HG02642 (cell line): Measurements from ENCODE around the gene PIAS1.
"Not testable (repeated sequence)": the region's sequence is repeated elsewhere in the genome, so short reads cannot be mapped to it uniquely, and the experiment has no call there.

Source experiments
- ATAC-seq: cut with Tn5 transposase; IDR thresholded peaks from one replicate; pipeline ENCODE4 v1.9.1; 2021; ENCODE audit warnings: mild to moderate bottlenecking; ENCODE audit not compliant: unreplicated experiment, poor library complexity

Gene PIAS1

GRCh38 chr15:68053701-68054627, at the start of gene PIAS1:
PIAS1 (plus strand) TSS chr15:68054315; CDS start chr15:68054327, 12 bp downstream.
- ATAC-seq, result peak; percentile 88

- ATAC-seq, result not testable (repeated sequence)
Observed at GRCh38 chr15:68007642-68008041, 46.5 kb upstream of the PIAS1 start.

- ATAC-seq, result no peak
Observed at GRCh38 chr15:68010361-68011153, 43.6 kb upstream of the PIAS1 start.

GRCh38 chr15:68012911-68013310, 41.2 kb upstream of the PIAS1 start:
- ATAC-seq, result no peak

GRCh38 chr15:68014219-68014618, 39.9 kb upstream of the PIAS1 start:
- ATAC-seq, result no peak

- no peak for ATAC-seq
Observed at GRCh38 chr15:68015244-68015643, 38.9 kb upstream of the PIAS1 start.

GRCh38 chr15:68017201-68017600, 36.9 kb upstream of the PIAS1 start:
- no peak for ATAC-seq

- no peak for ATAC-seq
Observed at GRCh38 chr15:68018797-68019444, 35.2 kb upstream of the PIAS1 start.

- ATAC-seq, result no peak
Observed at GRCh38 chr15:68019814-68020525, 34.1 kb upstream of the PIAS1 start.

GRCh38 chr15:68020685-68021084, 33.4 kb upstream of the PIAS1 start:
- ATAC-seq, result no peak

GRCh38 chr15:68022061-68022460, 32.1 kb upstream of the PIAS1 start:
- ATAC-seq, result no peak

- no peak for ATAC-seq
Observed at GRCh38 chr15:68023307-68024101, 30.6 kb upstream of the PIAS1 start.

- no peak for ATAC-seq
Observed at GRCh38 chr15:68025835-68026424, 28.2 kb upstream of the PIAS1 start.

GRCh38 chr15:68027388-68027787, 26.7 kb upstream of the PIAS1 start:
- no peak for ATAC-seq

- no peak for ATAC-seq
Observed at GRCh38 chr15:68028137-68028887, 25.8 kb upstream of the PIAS1 start.

- no peak for ATAC-seq
Observed at GRCh38 chr15:68028888-68029207, 25.3 kb upstream of the PIAS1 start.

GRCh38 chr15:68029959-68030358, 24.2 kb upstream of the PIAS1 start:
- ATAC-seq, result no peak

GRCh38 chr15:68031404-68031803, 22.7 kb upstream of the PIAS1 start:
- ATAC-seq, result no peak
